Muscle layer of duodenum (tissue), 2 donors: ENCODE measurements around the gene CAD.

Experiments used
- H3K27ac ChIP-seq: one replicate; pipeline ENCODE4 v1.7.0; 2013; ENCODE audit warnings: mild to moderate bottlenecking, low read length
- H3K27me3 ChIP-seq: one replicate; pipeline ENCODE4 v1.7.0; 2013; ENCODE audit warnings: low read depth, mild to moderate bottlenecking, control low read depth, low read length
- H3K36me3 ChIP-seq, 2 donors: one replicate each; pipeline ENCODE4 v1.7.0; 2013; ENCODE audit warnings: low read length in 2 of 2, control low read depth in 1 of 2, mild to moderate bottlenecking in 1 of 2; ENCODE audit not compliant: insufficient read depth in 2 of 2, control insufficient read depth in 1 of 2
- H3K4me1 ChIP-seq, 2 donors: one replicate each; pipeline ENCODE4 v1.7.0; 2013; ENCODE audit warnings: low read length in 2 of 2, mild to moderate bottlenecking in 2 of 2, control low read depth in 1 of 2, moderate library complexity in 1 of 2; ENCODE audit not compliant: insufficient read depth in 2 of 2, control insufficient read depth in 1 of 2
- H3K4me3 ChIP-seq, 2 donors: one replicate each; pipeline ENCODE4 v1.7.0; 2013; ENCODE audit warnings: low read length in 2 of 2, low read depth in 1 of 2, mild to moderate bottlenecking in 1 of 2
- H3K9me3 ChIP-seq, 2 donors: one replicate each; pipeline ENCODE4 v1.7.0; 2013; ENCODE audit warnings: low read length in 2 of 2, control low read depth in 1 of 2, mild to moderate bottlenecking in 1 of 2; ENCODE audit not compliant: control insufficient read depth in 1 of 2
- donor health status: healthy.

Gene CAD

DNA sequence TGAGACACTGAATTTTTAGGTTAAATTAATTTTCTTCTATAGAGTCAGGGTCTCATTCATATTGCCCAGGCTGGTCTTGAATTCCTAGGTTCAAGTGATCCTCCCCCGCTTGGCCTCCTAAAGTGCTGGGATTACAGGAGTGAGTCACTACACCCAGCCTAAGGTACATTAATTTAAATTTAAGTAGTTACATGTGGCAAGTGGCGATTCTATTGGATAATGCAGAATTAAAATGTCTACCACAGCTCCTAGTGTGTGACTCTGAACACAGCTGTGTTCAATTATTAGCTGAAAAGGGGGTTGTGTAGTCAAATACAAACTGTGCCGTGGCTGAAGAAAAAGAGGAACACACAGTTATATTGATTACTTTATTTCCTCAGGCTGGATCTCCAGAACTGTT, 2.2 kb upstream of the CAD start:
- peaks cover 16 to 26% of the 10 kb centered on the region in 2 donors for H3K4me1 ChIP-seq
- H3K4me3 ChIP-seq, result no peak overlapping the region
- H3K27ac ChIP-seq, result no peak overlapping the region
- peaks cover 4 to 20% of the 10 kb centered on the region in 2 donors for H3K36me3 ChIP-seq
- H3K9me3 ChIP-seq, result no peaks in the 10 kb centered on the region
- H3K27me3 ChIP-seq, result no peaks in the 10 kb centered on the region

GRCh38 chr2:27216416-27217137, 592 bp upstream of the CAD start:
- peaks cover 9 to 20% of the 10 kb centered on the region in 2 donors for H3K36me3 ChIP-seq
- H3K4me3 ChIP-seq, result peak overlapping the region; percentile 65 to 76
- H3K4me1 ChIP-seq, result peaks cover 16 to 21% of the 10 kb centered on the region in 2 donors
- no peaks in the 10 kb centered on the region for H3K27me3 ChIP-seq
- H3K27ac ChIP-seq, result peak overlapping the region; percentile 44
- no peaks in the 10 kb centered on the region for H3K9me3 ChIP-seq

- H3K27me3 ChIP-seq, result no peaks in the 10 kb centered on the region
- peaks cover 9 to 12% of the 10 kb centered on the region in 2 donors for H3K4me1 ChIP-seq
- no peak overlapping the region for H3K4me3 ChIP-seq
- no peaks in the 10 kb centered on the region for H3K9me3 ChIP-seq
- peaks cover 20 to 34% of the 10 kb centered on the region in 2 donors for H3K36me3 ChIP-seq
- no peak overlapping the region for H3K27ac ChIP-seq
Observed at GRCh38 chr2:27218614-27219013, 1.4 kb downstream of the CAD start.

GRCh38 chr2:27219091-27219490, 1.9 kb downstream of the CAD start:
- no peaks in the 10 kb centered on the region for H3K9me3 ChIP-seq
- no peak overlapping the region for H3K4me3 ChIP-seq
- H3K27me3 ChIP-seq, result no peaks in the 10 kb centered on the region
- H3K4me1 ChIP-seq, result peaks cover 9 to 12% of the 10 kb centered on the region in 2 donors
- H3K27ac ChIP-seq, result no peak overlapping the region
- peaks cover 24 to 39% of the 10 kb centered on the region in 2 donors for H3K36me3 ChIP-seq

GRCh38 chr2:27220091-27220490, 2.9 kb downstream of the CAD start:
- H3K36me3 ChIP-seq, result peaks cover 33 to 48% of the 10 kb centered on the region in 2 donors
- H3K27me3 ChIP-seq, result no peaks in the 10 kb centered on the region
- no peak overlapping the region for H3K4me3 ChIP-seq
- H3K9me3 ChIP-seq, result no peaks in the 10 kb centered on the region
- no peak overlapping the region for H3K27ac ChIP-seq
- peaks cover 9 to 12% of the 10 kb centered on the region in 2 donors for H3K4me1 ChIP-seq

GRCh38 chr2:27221166-27221565, 4.0 kb downstream of the CAD start:
- Histone ChIP-seq H3K36me3 (peaks cover 41 to 51% of the 10 kb centered on the region in 2 donors), H3K4me1 (peaks cover 9 to 12% of the 10 kb centered on the region in 2 donors), H3K27ac (no peak overlapping the region)

GRCh38 chr2:27222407-27222806, 5.2 kb downstream of the CAD start:
- Histone ChIP-seq H3K4me1 (peaks cover 5% of the 10 kb centered on the region in 2 donors), H3K27me3 (no peaks in the 10 kb centered on the region), H3K4me3 (no peak overlapping the region), H3K9me3 (no peaks in the 10 kb centered on the region), H3K36me3 (peaks cover 47 to 63% of the 10 kb centered on the region in 2 donors), H3K27ac (no peak overlapping the region)

More at GRCh38 chr2:27221166-27221565, 4.0 kb downstream of the CAD start:
- Histone ChIP-seq H3K9me3 (no peaks in the 10 kb centered on the region), H3K4me3 (no peak overlapping the region), H3K27me3 (no peaks in the 10 kb centered on the region)

- Histone ChIP-seq H3K4me1 (no peaks in the 10 kb centered on the region), H3K36me3 (peaks cover 56 to 68% of the 10 kb centered on the region in 2 donors), H3K9me3 (no peaks in the 10 kb centered on the region), H3K27me3 (no peaks in the 10 kb centered on the region), H3K4me3 (no peak overlapping the region), H3K27ac (no peak overlapping the region)
Observed at GRCh38 chr2:27223416-27223815, 6.2 kb downstream of the CAD start.

DNA sequence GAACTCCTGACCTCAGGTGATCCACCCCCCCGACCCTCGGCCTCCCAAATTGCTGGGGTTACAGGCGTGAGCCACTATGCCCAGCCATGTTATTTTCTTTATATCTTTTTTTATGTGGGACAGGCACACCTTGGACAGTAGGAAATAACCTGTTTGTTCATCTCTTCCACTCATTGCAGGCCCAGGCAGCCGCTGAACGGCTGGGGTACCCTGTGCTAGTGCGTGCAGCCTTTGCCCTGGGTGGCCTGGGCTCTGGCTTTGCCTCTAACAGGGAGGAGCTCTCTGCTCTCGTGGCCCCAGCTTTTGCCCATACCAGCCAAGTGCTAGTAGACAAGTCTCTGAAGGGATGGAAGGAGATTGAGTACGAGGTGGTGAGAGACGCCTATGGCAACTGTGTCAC, 8.4 kb downstream of the CAD start:
- H3K27me3 ChIP-seq, result no peaks in the 10 kb centered on the region
- peaks cover 56 to 69% of the 10 kb centered on the region in 2 donors for H3K36me3 ChIP-seq
- H3K27ac ChIP-seq, result no peak overlapping the region
- H3K4me3 ChIP-seq, result no peak overlapping the region
- no peaks in the 10 kb centered on the region for H3K9me3 ChIP-seq
- no peaks in the 10 kb centered on the region for H3K4me1 ChIP-seq

GRCh38 chr2:27227501-27227900, 10.3 kb downstream of the CAD start:
- Histone ChIP-seq H3K9me3 (no peaks in the 10 kb centered on the region), H3K27ac (no peak overlapping the region), H3K36me3 (peaks cover 57 to 79% of the 10 kb centered on the region in 2 donors), H3K4me1 (no peaks in the 10 kb centered on the region), H3K27me3 (no peaks in the 10 kb centered on the region), H3K4me3 (no peak overlapping the region)

DNA sequence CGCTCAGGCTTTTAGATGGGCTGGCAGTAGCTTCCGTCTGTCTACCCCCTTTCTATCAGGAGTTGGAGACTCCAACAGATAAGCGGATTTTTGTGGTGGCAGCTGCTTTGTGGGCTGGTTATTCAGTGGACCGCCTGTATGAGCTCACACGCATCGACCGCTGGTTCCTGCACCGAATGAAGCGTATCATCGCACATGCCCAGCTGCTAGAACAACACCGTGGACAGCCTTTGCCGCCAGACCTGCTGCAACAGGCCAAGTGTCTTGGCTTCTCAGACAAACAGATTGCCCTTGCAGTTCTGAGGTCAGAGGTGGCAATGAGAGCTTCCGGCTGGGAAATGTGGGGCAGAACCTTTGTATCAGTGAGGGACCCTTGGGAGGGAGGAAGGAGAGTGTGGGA, 14.8 kb downstream of the CAD start:
- H3K4me1 ChIP-seq, result no peaks in the 10 kb centered on the region
- no peak overlapping the region for H3K4me3 ChIP-seq
- H3K36me3 ChIP-seq, result peaks cover 63 to 77% of the 10 kb centered on the region in 2 donors
- H3K27ac ChIP-seq, result no peak overlapping the region
- H3K27me3 ChIP-seq, result no peaks in the 10 kb centered on the region
- H3K9me3 ChIP-seq, result no peaks in the 10 kb centered on the region

- Histone ChIP-seq H3K4me1 (no peaks in the 10 kb centered on the region), H3K27me3 (no peaks in the 10 kb centered on the region), H3K4me3 (no peak overlapping the region), H3K36me3 (peaks cover 64 to 82% of the 10 kb centered on the region in 2 donors), H3K27ac (no peak overlapping the region), H3K9me3 (no peaks in the 10 kb centered on the region)
Observed at GRCh38 chr2:27233341-27233740, 16.2 kb downstream of the CAD start.
